GM21717 (cell line): ENCODE results near the gene TOMM40.
"Not testable (repeated sequence)": the region's sequence is repeated elsewhere in the genome, so short reads cannot be mapped to it uniquely, and the experiment has no call there.

ENCODE experiments used
- ATAC-seq: cut with Tn5 transposase; IDR thresholded peaks from one replicate; pipeline ENCODE4 v1.9.1; 2021; ENCODE audit warnings: mild to moderate bottlenecking, moderate library complexity; ENCODE audit not compliant: unreplicated experiment

Gene TOMM40

GRCh38 chr19:44893332-44894051, 2.4 kb downstream of the TOMM40 start:
- no peak for ATAC-seq

DNA sequence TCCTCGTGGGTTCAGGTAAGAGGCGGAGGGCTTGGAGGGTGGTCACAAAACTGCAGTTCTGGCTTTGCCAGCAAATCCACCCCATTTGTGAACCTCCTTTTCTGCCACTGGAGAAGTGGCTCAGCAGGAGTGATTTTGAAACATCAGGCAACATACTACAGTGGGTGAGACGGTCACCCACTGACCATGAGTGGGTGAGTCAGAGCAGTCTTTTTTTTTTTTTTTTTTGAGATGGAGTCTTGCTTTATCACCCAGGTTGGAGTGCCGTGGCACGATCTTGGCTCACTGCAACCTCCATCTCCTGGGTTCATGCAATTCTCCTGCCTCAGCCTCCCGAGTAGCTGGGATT, 3.0 kb downstream of the TOMM40 start:
- ATAC-seq, result no peak

GRCh38 chr19:44894946-44895345, 3.9 kb downstream of the TOMM40 start:
- ATAC-seq, result no peak

- no peak for ATAC-seq
Observed at GRCh38 chr19:44897835-44898234, 6.8 kb downstream of the TOMM40 start.

- ATAC-seq, result no peak
Observed at GRCh38 chr19:44900328-44901244, 9.5 kb downstream of the TOMM40 start.

GRCh38 chr19:44903216-44903601, 12.2 kb downstream of the TOMM40 start:
- no peak for ATAC-seq

DNA sequence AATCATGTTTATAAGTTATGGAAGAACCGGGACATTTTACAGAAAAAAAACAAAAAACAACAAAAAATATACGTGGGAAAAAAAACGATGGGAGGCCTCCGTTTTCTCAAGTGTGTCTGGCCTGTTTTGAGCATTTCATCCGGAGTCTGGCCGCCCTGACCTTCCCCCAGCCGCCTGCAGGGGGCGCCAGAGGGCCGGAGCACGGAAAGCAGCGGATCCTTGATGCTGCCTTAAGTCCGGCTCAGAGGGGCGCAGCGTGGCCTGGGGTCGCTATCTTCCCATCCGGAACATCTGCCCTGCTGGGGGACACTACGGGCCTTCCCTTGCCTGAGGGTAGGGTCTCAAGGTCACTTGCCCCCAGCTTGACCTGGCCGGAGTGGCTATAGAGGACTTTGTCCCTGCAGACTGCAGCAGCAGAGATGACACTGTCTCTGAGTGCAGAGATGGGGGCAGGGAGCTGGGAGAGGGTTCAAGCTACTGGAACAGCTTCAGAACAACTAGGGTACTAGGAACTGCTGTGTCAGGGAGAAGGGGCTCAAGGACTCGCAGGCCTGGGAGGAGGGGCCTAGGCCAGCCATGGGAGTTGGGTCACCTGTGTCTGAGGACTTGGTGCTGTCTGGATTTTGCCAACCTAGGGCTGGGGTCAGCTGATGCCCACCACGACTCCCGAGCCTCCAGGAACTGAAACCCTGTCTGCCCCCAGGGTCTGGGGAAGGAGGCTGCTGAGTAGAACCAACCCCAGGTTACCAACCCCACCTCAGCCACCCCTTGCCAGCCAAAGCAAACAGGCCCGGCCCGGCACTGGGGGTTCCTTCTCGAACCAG, 12.8 kb downstream of the TOMM40 start:
- no peak for ATAC-seq

GRCh38 chr19:44904426-44904994, 13.5 kb downstream of the TOMM40 start:
- no peak for ATAC-seq

DNA sequence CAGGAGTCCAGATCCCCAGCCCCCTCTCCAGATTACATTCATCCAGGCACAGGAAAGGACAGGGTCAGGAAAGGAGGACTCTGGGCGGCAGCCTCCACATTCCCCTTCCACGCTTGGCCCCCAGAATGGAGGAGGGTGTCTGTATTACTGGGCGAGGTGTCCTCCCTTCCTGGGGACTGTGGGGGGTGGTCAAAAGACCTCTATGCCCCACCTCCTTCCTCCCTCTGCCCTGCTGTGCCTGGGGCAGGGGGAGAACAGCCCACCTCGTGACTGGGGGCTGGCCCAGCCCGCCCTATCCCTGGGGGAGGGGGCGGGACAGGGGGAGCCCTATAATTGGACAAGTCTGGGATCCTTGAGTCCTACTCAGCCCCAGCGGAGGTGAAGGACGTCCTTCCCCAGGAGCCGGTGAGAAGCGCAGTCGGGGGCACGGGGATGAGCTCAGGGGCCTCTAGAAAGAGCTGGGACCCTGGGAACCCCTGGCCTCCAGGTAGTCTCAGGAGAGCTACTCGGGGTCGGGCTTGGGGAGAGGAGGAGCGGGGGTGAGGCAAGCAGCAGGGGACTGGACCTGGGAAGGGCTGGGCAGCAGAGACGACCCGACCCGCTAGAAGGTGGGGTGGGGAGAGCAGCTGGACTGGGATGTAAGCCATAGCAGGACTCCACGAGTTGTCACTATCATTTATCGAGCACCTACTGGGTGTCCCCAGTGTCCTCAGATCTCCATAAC, 14.5 kb downstream of the TOMM40 start, which contains the start of gene APOE:
TSS of gene APOE (plus strand) at position 360 of the 724 bp plus-strand sequence. CDS start 829 bp downstream, outside the sequence.
- ATAC-seq, result no peak

- no peak for ATAC-seq
Observed at GRCh38 chr19:44907613-44908012, 16.6 kb downstream of the TOMM40 start.

GRCh38 chr19:44908074-44908835, 17.2 kb downstream of the TOMM40 start:
- ATAC-seq, result no peak

DNA sequence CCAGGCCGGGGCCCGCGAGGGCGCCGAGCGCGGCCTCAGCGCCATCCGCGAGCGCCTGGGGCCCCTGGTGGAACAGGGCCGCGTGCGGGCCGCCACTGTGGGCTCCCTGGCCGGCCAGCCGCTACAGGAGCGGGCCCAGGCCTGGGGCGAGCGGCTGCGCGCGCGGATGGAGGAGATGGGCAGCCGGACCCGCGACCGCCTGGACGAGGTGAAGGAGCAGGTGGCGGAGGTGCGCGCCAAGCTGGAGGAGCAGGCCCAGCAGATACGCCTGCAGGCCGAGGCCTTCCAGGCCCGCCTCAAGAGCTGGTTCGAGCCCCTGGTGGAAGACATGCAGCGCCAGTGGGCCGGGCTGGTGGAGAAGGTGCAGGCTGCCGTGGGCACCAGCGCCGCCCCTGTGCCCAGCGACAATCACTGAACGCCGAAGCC, 17.8 kb downstream of the TOMM40 start:
- no peak for ATAC-seq

- no peak for ATAC-seq
Observed at GRCh38 chr19:44909775-44910174, 18.7 kb downstream of the TOMM40 start.

DNA sequence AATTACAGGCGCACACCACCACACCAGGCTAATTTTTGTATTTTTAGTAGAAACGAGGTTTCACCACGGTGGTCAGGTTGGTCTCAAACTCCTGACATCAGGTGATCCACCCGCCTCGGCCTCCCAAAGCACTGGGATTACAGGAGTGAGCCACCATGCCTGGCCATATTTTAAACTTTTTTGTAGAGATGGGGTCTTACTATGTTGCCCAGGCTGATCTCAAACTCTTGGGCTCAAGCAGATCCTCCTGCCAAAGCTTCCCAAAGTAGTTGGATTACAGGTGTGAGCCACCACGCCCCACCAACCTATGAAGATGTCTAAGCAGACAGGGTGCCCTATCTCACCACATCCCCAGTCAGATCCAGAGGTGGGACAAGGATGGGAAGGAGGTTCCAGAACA, 20.8 kb downstream of the TOMM40 start:
- ATAC-seq, result not testable (repeated sequence)

GRCh38 chr19:44912854-44913253, 21.8 kb downstream of the TOMM40 start:
- no peak for ATAC-seq

- not testable (repeated sequence) for ATAC-seq
Observed at GRCh38 chr19:44913512-44914432, 22.7 kb downstream of the TOMM40 start.

- ATAC-seq, result peak; percentile 84
Observed at GRCh38 chr19:44914433-44915206, 23.6 kb downstream of the TOMM40 start, which contains the start of gene APOC1. Gene APOC1 (plus strand): TSS chr19:44914608. CDS start chr19:44914892, 284 bp downstream.
